Non-pigmented ciliary epithelial cell (primary cell): ENCODE measurements around the gene POLQ.
"Not testable (repeated sequence)": the region's sequence is repeated elsewhere in the genome, so short reads cannot be mapped to it uniquely, and the experiment has no call there.

Source experiments
- DNase-seq: peaks from one replicate; pipeline ENCODE4 v3.0.0-alpha.2; 2010; ENCODE audit warnings: low read depth

POLQ gene

DNA sequence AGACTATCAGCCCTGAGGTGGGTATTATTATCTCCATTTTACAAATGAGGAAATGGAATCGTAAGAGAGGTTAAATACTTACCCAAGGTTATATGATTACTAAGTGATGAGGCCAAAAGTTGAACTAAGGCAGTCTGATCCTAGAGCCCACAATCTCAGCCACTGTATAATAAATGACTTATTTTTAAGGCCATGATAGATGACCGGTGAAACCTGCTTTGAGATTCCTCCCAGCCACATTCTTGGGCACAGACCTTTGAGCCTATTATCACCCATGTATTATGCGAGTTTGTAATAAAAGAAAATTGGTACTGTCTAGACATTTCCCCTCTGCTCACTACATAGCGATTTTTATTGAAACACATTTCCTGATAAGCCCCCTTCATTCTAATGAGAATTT is 37.4 kb downstream of the POLQ start:
- no peak for DNase-seq

DNA sequence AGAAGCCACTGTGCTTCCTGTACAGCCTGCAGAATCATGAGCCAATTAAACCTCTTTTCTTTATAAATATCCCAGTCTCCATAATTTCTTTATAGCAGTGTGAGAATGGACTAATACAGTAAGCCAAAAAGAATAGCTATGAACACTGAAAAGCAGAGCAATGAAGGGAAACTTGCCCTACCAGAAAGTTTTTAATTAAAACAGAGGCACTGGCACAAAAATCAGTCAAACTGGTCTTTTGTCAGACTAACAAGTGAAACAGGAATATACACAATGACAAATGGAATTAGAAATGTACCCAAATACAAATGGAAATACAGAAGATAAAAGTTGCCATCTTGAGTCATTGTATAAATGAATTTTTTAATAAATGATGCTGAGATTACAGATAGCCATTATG is 40.5 kb downstream of the POLQ start:
- DNase-seq: no peak

DNA sequence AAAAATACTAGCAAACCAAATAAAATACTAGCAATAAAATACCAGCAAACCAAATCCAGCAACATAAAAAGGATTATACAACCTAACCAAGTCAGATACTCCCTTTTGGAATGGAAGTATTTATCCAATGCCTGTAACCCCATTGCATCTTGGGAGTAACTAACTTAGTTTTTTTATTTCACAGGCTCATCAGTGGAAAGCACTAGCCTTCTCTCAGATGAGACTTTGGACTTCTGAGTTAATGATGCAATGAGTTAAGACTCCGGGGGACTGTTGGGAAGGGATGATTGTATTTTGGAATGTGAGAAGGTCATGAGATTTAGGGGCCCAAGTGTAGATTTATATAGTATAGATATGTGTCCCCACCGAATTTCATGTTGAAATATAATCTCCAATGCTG is 41.2 kb downstream of the POLQ start:
- DNase-seq: no peak

DNA sequence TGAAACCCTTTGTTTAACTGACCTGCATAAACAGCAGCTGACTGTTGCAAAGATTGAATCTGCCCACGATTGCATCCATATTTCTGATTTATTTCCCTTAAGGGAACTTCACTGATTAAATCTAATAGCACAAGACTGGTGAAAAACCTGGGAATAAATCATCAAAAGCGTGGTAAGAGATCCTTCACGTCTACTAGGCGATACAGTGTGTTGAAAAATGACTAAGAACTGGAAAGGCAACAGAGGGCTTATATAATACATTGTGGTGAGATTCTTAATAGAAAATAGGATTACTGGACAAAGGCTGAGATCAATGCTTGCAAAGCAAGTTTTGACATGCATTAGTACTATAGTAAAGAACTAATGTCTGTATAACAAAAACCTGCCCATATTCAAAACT is 49.0 kb downstream of the POLQ start:
- DNase-seq: no peak

DNA sequence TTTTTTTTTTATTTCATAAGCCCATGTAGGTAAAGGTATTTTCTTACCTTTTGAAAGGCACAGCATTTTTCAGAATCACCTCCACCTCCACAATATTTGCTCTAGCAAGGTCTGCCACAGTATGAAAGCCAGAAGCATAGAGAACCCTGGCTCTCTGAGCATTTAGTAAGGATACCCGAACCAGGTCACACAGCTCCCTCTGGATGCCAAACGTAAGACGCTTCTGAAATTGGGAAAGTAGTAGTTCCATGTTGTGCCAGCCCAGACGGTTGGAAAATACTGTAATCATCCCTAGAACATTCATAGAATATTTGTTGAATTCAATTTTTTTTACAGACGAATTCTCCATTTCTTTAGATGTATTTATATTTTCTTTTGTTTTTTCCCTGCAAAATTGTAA is 52.4 kb downstream of the POLQ start:
- DNase-seq: no peak

DNA sequence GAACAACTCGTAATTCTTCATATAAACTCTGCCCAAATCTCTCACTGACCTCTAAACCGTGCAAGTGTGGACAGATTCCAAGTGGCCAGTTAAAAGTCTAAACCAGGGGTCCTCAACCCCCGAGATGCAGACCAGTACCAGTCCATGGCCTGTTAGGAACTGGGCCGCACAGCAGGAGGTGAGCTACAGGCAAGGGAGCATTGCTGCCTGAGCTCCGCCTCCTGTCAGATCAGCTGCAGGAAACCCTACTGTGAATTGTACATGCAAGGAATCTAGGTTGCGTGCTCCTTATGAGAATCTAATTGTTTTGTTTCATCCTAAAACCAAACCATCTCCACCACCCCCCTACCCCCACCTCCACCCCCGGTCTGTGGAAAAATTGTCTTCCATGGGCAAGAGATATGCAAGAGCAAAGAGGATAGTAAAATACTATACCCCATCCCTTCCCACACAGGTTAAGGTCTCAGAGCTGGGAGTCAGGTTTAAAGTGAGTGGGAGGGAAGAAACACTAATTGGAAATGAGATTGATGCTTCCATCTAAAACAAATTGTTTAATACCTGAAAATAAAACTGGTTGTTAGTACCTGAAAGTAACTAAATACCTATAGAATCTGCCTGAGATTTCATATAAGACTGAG is 54.0 kb downstream of the POLQ start:
- DNase-seq: no peak

DNA sequence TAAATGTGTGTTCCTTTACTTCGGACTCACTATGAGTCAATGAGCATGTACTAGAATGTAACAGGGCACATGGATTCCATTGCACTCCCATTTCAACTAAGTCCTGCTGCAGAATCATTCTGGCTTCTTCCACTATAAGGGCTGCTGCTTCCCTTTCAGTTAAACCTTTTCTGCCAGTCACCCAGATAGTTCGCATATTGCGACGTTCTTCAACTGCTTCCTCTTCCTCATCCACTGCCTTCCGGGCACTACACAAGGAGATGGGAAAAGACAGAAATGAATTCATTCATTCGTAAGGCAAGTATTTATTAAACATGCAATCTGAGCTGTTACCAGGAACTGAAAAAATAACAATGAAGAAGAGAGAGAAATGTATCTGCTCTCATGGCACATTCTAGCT is 55.6 kb downstream of the POLQ start:
- DNase-seq: no peak

DNA sequence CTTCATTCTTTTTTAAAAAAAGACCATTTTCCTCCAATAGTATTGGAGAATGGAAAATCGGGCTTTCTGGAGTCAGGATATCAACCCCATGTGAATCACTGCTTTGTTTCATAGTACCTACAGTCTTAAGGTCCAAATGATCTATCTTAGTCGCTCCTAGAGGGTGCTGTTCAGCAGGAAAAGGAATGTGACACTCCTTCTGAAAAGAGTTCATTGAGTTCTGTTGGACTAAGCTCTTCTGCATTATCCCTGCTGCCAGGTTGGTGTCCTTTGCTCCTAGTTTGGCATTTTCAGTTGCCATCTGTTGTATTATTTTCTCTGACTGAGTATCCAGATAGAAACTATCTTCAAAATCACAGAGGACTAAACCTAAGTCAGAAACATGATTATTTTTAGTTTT is 57.2 kb downstream of the POLQ start:
- DNase-seq: no peak

DNA sequence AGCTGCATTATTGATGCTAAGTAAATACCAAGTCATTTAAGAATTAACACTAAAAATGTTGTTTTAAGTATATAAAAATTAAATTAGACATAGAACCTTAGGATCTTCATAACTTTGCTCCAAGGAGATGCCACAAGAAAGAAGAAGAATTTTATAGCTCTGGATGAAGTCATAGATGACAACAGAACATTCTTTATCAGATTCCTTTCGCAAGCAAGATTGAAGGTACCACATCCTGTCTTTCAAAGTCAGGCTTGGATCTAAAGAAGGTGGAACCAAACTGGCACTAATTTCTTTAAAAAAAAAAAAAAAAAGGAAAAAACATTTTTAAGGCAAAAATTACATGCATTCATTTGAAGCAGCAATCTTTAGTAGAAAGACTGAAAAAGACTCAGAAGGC is 62.5 kb downstream of the POLQ start:
- no peak for DNase-seq

DNA sequence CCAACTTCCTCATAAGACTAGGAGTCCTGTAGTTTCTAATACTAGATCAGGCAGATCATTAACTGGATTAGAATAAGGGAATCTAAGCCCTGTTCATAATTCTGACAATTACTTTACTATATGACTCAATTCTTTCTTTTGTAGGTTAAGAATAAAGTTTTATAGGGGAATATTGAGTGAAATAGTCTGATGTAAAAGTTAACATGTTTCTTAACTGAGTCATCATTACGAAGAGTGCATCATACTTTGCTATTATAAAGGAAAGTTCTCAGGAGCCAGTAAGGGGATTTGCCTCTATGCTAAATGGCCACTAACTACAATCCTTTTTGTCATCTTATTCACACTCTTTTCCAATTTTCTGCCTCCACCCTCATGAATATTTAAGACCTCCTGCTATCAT is 63.1 kb downstream of the POLQ start:
- DNase-seq: peak; percentile 45

DNA sequence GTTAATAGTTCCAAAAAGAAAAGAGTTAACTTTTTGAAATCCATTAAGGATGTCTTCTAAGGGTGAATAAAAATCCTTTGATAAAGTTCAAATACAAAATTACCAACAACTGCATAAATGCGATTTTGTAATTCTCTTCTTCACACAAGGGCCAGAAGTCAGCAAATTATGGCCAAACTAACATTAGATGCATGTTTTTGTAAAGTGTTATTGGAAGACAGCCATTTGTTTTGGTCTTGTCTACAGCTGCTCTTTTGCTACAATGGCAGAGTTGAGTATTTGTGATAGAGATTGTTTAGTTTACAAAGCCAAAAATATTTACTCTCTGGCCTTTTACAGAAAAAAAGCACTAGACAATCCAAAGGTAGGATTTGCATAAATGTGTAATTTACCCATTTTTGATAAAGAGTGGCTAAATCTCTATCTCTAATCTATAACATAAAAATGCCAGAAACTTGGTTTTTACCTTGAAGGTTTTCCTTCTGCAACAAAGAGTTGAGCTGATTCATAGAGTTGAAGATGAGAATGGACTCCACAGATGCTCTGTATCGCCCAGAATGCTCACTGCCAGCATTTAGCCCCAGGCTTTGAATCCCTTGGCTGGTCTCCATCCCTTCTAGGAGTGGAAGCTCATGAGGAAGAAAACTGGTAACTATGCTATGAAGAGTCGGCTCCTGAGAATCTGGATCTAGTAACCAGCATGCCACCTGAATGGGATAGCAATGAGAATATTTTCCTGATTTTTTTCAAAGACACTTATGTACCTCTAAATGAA is 64.5 kb downstream of the POLQ start:
- DNase-seq: no peak

DNA sequence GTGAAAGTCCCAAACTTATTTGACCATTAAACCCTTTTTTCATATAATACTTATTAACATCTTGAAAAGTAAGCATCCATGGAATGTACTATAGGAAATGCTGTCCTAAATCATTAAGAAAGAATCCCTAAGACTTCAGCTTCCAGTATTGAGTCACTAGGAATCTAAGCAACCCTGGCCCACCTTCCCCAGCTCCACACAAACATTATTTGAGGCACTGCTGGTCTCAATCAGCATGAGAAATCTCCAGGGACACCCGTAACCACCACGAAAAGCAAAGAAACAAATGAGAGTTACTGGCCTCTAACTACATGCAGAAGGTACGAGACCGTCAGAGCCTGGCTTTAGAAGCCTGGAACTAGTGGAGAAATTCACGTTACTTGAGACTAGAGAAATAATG is 68.2 kb downstream of the POLQ start:
- DNase-seq: peak; percentile 71

DNA sequence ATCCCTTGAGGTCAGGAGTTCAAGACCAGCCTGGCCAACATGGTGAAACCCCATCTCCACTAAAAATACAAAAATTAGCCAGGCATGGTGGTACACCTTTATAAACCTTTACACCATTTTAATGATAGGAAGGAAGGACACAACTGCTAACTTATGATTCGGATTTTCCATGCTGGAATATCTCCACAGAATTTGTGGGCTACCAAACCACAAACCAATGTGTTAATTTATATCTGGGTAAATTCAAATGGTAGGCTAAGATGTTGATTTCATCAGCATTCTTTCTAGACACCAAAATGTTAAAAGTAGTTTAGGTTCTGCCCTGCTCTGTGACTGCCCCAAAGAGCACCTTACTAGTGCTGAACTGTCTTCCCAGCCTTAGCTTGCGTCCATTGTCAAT is 72.8 kb downstream of the POLQ start:
- DNase-seq: no peak

DNA sequence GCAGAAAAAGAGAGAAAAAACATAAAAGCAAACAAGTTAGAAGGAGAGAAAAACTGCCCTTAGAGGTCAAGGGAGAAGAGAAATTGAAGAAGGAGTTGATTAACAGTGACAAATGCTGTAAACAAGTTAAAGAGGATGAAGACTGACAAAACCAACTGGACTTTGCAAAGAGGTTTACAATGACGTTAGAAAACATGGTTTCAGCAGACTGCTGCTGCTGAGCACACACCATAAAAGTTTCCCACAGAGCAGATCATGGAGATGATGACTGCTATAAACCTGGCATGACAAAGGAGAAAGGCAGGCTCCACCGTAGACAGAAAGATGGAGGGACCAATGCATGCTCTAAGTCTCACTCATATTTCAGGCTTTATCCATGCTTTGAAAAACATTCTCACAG is 78.7 kb downstream of the POLQ start:
- DNase-seq: no peak

DNA sequence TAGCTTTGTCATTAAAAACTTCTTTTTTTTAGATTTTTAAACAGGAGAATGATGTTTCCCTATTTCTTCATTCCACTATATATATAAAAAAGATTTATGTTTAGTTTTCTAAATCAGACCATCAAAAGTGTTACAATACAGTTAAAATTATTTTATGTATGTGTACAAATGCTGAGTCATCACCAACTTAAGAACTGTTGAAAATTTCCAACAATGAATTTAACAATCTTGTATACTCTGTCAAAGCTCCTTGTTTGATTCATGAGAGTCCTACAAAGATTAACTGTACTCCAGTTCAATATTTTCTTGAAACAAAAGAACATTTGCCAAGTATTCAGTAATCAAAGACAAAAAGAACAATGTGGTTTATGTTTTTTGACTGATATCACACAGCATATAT is 82.0 kb downstream of the POLQ start:
- DNase-seq: no peak

DNA sequence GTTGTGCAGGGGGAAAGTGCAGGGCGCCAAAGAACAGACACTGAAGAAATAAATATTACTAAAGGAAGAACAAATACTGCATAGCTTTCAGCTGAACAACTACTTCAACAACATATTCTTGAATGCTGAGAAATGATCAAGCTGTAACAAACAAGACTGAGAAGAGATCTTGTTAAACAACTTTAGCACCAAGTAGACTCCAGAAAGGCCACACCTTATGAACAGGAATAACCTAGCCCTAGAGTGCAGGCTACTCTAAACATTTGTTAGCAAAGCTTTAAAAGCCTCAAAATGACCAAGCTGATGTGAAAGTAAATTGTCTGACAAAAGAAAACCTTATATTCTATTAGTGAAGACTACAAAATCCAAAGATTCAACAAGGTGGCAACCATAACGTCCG is 83.2 kb downstream of the POLQ start:
- no peak for DNase-seq

DNA sequence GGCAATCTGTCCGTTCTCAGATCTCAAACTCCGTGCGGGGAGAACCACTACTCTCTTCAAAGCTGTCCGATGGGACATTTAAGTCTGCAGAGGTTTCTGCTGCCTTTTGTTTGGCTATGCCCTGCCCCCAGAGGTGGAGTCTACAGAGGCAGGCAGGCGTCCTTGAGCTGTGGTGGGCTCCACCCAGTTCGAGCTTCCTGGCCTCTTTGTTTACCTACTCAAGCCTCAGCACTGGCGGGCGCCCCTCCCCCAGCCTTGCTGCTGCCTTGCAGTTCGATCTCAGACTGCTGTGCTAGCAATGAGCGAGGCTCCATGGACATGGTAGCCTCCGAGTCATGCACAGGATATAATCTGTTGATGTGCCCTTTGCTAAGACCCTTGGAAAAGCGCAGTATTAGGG is 94.0 kb downstream of the POLQ start:
- not testable (repeated sequence) for DNase-seq

DNA sequence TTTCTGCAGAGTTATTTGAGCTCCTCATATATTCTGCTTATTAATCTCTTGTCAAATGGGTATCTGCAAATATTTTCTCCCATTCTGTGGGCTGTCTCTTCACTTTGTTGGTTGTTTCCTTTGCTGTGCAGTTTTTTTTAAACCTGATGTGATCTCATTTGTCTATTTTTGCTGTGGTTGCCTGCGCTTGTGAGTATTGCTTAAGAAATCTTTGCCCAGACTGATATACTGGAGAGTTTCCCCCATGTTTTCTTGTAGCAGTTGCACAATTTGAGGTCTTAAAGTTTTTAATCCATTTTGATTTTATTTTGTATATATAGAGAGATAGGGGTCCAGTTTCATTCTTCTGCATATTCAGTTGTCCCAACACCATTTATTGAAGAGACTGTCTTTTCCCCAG is 102.3 kb downstream of the POLQ start:
- DNase-seq: peak; percentile 6

DNA sequence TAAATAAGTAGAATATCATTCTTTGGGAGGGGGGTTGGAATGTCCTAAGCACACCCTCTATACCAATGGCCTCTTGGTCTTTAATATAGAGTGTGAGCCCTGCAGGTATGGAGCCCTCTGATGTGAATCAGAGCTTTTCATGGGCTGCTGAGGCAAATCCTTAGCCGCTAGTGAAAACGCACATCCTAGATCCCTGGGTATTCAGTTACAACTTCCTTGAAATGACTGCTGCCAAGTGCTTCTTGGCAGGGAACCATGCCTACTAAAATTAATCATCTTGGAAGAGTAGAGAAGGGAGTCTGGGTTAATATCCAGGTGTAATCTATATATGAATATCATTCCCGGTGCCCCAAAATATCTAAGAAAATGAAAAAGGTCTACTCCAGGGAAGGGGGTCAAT is 109.1 kb downstream of the POLQ start:
- no peak for DNase-seq

DNA sequence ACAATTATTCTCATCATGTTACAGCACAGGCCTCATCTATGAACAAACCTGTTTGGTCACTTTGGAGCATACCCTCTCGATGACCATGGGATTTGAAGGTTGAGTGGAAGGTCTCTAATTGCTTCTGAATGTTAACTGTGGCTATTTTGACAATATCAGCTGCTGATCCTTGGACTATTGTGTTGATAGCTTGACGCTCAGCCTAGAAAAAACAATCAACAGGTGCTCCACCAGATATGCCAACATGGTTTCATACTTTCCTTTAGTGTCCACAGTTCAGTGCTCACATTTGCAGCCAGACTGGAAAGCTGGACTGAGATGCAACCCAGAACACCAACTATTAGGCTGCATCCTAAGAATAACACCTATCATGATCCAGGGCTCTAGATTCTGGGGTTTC is 109.7 kb downstream of the POLQ start:
- no peak for DNase-seq

DNA sequence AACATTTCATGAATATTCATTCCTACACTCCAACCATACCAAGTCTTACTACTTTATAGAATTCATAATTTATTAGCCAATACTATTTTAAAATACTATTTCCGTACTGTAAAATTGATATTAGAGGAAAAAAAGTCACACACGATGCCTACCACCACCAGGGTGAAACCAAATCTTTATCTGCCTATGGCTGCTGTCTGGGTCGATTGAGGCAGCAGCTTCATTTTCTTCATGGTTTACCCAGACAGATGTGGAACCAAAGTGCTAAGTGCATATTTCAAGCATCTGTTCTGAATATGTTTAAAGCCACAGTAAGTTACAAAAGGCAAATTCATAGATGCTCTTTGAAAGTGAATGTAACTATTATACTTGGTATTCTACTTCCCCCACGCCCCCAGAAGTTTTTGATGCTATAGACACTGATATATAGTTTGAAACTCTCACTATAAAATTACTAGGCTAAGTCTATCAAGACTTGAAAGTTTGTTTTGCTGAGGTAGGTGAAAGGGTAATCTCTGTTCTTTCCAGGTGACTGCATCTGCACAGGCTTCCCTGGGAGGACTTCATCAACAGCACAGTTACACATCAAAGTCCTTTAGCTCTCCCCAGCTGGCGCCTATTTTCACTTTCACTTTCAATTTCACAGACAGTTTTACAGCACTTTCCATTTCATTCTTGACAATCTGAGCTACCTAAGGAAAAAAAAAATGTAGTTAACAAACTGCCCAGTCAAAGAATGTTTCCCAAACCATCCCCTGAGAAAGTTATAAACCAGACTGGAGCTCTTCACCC is 113.9 kb downstream of the POLQ start:
- DNase-seq: peak; percentile 35

DNA sequence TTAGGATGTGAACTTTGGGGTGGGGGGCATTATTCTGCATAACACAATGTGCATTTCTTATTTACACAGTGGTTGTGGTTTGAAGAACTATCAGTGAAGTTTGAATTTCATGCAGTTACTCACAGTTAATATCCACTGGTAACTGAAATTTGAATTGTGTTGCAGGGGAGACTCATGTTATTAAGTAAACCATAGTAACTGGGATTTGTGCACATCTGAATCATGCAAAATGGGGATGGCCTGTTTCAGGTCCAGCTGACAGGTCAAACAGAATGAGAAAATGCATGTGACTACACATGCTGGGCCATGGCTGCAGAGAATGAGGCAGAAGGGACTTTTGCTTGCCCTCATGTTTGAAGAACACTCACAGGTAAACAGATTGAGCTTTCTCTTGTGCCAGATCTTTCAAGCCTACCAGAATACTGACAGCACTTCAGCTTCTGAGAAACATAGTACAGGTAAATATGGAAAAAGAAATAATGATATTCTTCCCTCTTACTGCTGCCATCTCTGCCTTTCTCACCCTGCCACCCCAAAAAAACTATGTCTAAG is 115.0 kb downstream of the POLQ start:
- no peak for DNase-seq

DNA sequence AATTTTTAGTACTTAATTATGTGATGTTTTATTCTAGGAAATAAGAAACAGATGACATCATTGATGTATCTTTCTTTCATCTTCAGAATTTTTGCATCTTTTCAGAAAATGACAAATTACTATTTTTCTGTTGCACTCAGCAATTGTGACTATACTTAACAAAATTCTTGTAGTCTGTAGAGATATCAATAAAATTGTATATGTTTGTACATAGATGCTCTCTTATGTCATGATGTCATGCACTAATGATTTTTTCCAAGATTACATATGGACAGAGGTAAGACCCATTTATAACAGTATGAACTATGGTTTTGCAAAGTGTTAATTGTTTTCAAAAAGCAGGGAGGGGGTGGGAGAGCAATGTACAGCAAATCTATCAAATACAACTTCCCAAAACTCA is 121.2 kb downstream of the POLQ start:
- no peak for DNase-seq
